Measurements from ENCODE around the gene MARK4. TPM values are rescaled to one million over a fixed set of nuclear protein-coding genes. Genes with fewer than 3 reads are reported as not detected.

Gene MARK4
- polyA plus RNA-seq, 2 of the 4 experiments (the other 2 are of a cell fraction): 6.3 to 7.8 TPM

- POLR2A ChIA-PET: no interaction called here
- no peak for TF ChIP-seq HEYL (CRISPR knock-in tag; IDR thresholded peaks at IDR 0.05)
- TF ChIP-seq, protein P1, sequence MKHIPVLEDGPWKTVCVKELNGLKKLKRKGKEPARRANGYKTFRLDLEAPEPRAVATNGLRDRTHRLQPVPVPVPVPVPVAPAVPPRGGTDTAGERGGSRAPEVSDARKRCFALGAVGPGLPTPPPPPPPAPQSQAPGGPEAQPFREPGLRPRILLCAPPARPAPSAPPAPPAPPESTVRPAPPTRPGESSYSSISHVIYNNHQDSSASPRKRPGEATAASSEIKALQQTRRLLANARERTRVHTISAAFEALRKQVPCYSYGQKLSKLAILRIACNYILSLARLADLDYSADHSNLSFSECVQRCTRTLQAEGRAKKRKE (CRISPR knock-in tag; IDR thresholded peaks at IDR 0.05; ENCODE audit: low read depth): no peak
- no peak for TF ChIP-seq HES2 (IDR thresholded peaks at IDR 0.05)
- TF ChIP-seq FOXS1 (CRISPR knock-in tag; IDR thresholded peaks at IDR 0.05): no peak
- no peak for TF ChIP-seq PHF8 (IDR thresholded peaks at IDR 0.05; ENCODE audit: borderline replicate concordance, low read depth)
- no peak for TF ChIP-seq FOSB (CRISPR knock-in tag; IDR thresholded peaks at IDR 0.05)
- TF ChIP-seq JUNB (IDR thresholded peaks at IDR 0.05): no peak
- TF ChIP-seq, protein P2, sequence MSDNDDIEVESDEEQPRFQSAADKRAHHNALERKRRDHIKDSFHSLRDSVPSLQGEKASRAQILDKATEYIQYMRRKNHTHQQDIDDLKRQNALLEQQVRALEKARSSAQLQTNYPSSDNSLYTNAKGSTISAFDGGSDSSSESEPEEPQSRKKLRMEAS (IDR thresholded peaks at IDR 0.05): no peak
- TF ChIP-seq HOXB13 (CRISPR knock-in tag; IDR thresholded peaks at IDR 0.05; ENCODE audit: low read depth): no peak
- TF ChIP-seq MYC (IDR thresholded peaks at IDR 0.05; ENCODE audit: borderline replicate concordance, low read length): no peak
- no peak for ATAC-seq
- Histone ChIP-seq H3K4me1 (peaks cover 4% of the 10 kb centered on the region; the same call in 1 of the 3 replicates), H3K4me3 (no peak overlapping the region), H3K27ac (no peak overlapping the region), H3K9me3 (no peaks in the 10 kb centered on the region), H3K4me2 (no peak overlapping the region)
- no peak for DNase-seq (ENCODE audit: low read depth in 1 of 2, low spot score in 1 of 2)
- FAIRE-seq: no peak
- CTCF ChIA-PET: interaction anchor here (1.5 kb wide), 1 partner anchor 33 kb away, joined by 3 read pairs; no protein-coding TSS in a partner anchor
- 83% methylated on average over 35 of the region's 35 CpGs for WGBS (ENCODE audit: missing lambda C conversion rate)
These were observed 35.5 kb upstream of the MARK4 start for GRCh38 chr19:45215391-45216191.

DNA sequence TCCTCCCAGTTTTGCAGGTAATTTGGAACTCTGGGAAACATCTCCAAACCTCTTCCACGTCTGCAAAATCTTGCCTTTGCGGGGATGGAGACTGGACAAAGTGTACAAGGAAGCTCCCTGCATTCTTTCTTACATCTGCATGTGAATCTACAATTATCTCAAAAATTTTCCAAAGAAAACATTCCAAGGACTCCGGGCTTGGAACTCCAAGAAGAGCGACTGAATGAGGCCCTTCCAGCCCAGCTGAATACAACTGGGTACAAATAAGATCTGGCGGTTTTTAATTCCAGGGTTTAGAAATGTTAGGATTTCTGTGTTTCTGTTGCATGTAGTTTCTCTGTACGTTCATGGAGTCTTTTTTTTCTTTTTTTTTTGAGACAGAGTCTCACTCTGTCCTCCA is 34.4 kb upstream of the MARK4 start:
- ChIA-PET POLR2A (no interaction called here), CTCF (interaction anchor here (1.0 to 1.7 kb wide), 2 partner anchors 12 to 16 kb away, joined by 3 to 6 read pairs; no protein-coding TSS in a partner anchor)
- no peak for DNase-seq (ENCODE audit: low read depth in 1 of 2, low spot score in 1 of 2)
- no peak for FAIRE-seq
- no peak for TF ChIP-seq BHLHE40 (IDR thresholded peaks at IDR 0.05; ENCODE audit: low read depth, low read length)
- no peak for TF ChIP-seq HES2 (IDR thresholded peaks at IDR 0.05)
- no peak for TF ChIP-seq ZNF302 (CRISPR knock-in tag; IDR thresholded peaks at IDR 0.05)
- no peak for TF ChIP-seq CBX2 (IDR thresholded peaks at IDR 0.05; ENCODE audit: borderline replicate concordance, low read depth)
- TF ChIP-seq, protein P3, sequence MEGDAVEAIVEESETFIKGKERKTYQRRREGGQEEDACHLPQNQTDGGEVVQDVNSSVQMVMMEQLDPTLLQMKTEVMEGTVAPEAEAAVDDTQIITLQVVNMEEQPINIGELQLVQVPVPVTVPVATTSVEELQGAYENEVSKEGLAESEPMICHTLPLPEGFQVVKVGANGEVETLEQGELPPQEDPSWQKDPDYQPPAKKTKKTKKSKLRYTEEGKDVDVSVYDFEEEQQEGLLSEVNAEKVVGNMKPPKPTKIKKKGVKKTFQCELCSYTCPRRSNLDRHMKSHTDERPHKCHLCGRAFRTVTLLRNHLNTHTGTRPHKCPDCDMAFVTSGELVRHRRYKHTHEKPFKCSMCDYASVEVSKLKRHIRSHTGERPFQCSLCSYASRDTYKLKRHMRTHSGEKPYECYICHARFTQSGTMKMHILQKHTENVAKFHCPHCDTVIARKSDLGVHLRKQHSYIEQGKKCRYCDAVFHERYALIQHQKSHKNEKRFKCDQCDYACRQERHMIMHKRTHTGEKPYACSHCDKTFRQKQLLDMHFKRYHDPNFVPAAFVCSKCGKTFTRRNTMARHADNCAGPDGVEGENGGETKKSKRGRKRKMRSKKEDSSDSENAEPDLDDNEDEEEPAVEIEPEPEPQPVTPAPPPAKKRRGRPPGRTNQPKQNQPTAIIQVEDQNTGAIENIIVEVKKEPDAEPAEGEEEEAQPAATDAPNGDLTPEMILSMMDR (IDR thresholded peaks at IDR 0.05): no peak
- no peak for TF ChIP-seq CEBPB (IDR thresholded peaks at IDR 0.05)
- TF ChIP-seq MYC (IDR thresholded peaks at IDR 0.05; ENCODE audit: borderline replicate concordance, low read length): no peak
- TF ChIP-seq HDAC2 (IDR thresholded peaks at IDR 0.05): no peak
- no peak for TF ChIP-seq REST (IDR thresholded peaks at IDR 0.05)
- Histone ChIP-seq H3K4me1 (no peaks in the 10 kb centered on the region), H3K4me2 (no peak overlapping the region), H3K27ac (no peak overlapping the region), H3K4me3 (no peak overlapping the region), H3K9me3 (no peaks in the 10 kb centered on the region)
- WGBS (ENCODE audit: missing lambda C conversion rate): 67% methylated on average over 6 of the region's 6 CpGs
- no peak for ATAC-seq
